ENCODE data around the gene LGR6.

LGR6 gene

GRCh38 chr1:202221911-202222909 lies 28.6 kb downstream of the LGR6 start:
- no peak for TF ChIP-seq POLR2AphosphoS5 (IDR thresholded peaks at IDR 0.05; ENCODE audit: low read depth, low read length)
- TF ChIP-seq, protein P1, sequence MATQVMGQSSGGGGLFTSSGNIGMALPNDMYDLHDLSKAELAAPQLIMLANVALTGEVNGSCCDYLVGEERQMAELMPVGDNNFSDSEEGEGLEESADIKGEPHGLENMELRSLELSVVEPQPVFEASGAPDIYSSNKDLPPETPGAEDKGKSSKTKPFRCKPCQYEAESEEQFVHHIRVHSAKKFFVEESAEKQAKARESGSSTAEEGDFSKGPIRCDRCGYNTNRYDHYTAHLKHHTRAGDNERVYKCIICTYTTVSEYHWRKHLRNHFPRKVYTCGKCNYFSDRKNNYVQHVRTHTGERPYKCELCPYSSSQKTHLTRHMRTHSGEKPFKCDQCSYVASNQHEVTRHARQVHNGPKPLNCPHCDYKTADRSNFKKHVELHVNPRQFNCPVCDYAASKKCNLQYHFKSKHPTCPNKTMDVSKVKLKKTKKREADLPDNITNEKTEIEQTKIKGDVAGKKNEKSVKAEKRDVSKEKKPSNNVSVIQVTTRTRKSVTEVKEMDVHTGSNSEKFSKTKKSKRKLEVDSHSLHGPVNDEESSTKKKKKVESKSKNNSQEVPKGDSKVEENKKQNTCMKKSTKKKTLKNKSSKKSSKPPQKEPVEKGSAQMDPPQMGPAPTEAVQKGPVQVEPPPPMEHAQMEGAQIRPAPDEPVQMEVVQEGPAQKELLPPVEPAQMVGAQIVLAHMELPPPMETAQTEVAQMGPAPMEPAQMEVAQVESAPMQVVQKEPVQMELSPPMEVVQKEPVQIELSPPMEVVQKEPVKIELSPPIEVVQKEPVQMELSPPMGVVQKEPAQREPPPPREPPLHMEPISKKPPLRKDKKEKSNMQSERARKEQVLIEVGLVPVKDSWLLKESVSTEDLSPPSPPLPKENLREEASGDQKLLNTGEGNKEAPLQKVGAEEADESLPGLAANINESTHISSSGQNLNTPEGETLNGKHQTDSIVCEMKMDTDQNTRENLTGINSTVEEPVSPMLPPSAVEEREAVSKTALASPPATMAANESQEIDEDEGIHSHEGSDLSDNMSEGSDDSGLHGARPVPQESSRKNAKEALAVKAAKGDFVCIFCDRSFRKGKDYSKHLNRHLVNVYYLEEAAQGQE (IDR thresholded peaks at IDR 0.05; ENCODE audit: insufficient read depth in 1 of 2, low read depth in 2 of 2, low read length in 2 of 2): no peak
- TF ChIP-seq FOXP2 (optimal IDR thresholded peaks at IDR 0.05; ENCODE audit: borderline replicate concordance, extremely low read depth, extremely low read length, insufficient read depth): no peak
- TF ChIP-seq TAF1 (IDR thresholded peaks at IDR 0.05; ENCODE audit: borderline replicate concordance, insufficient read depth, low read length): no peak
- no peak for TF ChIP-seq SIN3A (IDR thresholded peaks at IDR 0.05; ENCODE audit: borderline replicate concordance, insufficient read depth, low read length)

GRCh38 chr1:202223121-202223860 lies 29.7 kb downstream of the LGR6 start:
- TF ChIP-seq, protein P1 (IDR thresholded peaks at IDR 0.05; ENCODE audit: insufficient read depth in 1 of 2, low read depth in 2 of 2, low read length in 2 of 2): no peak
- TF ChIP-seq POLR2AphosphoS5 (IDR thresholded peaks at IDR 0.05; ENCODE audit: low read depth, low read length) (no peak), FOXP2 (optimal IDR thresholded peaks at IDR 0.05; ENCODE audit: borderline replicate concordance, extremely low read depth, extremely low read length, insufficient read depth) (no peak), SIN3A (IDR thresholded peaks at IDR 0.05; ENCODE audit: borderline replicate concordance, insufficient read depth, low read length) (no peak), TAF1 (IDR thresholded peaks at IDR 0.05; ENCODE audit: borderline replicate concordance, insufficient read depth, low read length) (no peak)

- no peak for TF ChIP-seq TAF1 (IDR thresholded peaks at IDR 0.05; ENCODE audit: borderline replicate concordance, insufficient read depth, low read length)
- no peak for TF ChIP-seq POLR2AphosphoS5 (IDR thresholded peaks at IDR 0.05; ENCODE audit: low read depth, low read length)
- no peak for TF ChIP-seq SIN3A (IDR thresholded peaks at IDR 0.05; ENCODE audit: borderline replicate concordance, insufficient read depth, low read length)
- TF ChIP-seq, protein P1 (IDR thresholded peaks at IDR 0.05; ENCODE audit: insufficient read depth in 1 of 2, low read depth in 2 of 2, low read length in 2 of 2): no peak
- no peak for TF ChIP-seq FOXP2 (optimal IDR thresholded peaks at IDR 0.05; ENCODE audit: borderline replicate concordance, extremely low read depth, extremely low read length, insufficient read depth)
Observed at GRCh38 chr1:202224453-202224852, 30.9 kb downstream of the LGR6 start.

DNA sequence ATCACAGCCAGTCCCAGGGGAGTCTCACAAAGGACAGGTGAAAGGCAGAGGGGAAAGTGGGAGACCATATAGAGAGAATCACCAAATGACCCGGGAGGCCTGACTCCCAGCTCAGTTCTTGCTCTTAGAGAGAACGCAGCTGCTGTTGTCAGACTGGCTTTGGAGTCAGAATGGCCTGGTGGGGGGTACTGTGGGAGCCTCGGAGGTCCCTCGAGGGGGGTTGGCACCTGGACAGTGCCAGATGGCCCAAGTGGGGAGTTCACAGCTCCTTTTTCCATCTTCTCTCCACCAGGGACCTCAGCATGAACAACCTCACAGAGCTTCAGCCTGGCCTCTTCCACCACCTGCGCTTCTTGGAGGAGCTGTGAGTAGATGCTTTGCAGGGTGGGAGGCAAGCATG lies 31.5 kb downstream of the LGR6 start:
- TF ChIP-seq TAF1 (IDR thresholded peaks at IDR 0.05; ENCODE audit: borderline replicate concordance, insufficient read depth, low read length) (no peak), FOXP2 (optimal IDR thresholded peaks at IDR 0.05; ENCODE audit: borderline replicate concordance, extremely low read depth, extremely low read length, insufficient read depth) (no peak), SIN3A (IDR thresholded peaks at IDR 0.05; ENCODE audit: borderline replicate concordance, insufficient read depth, low read length) (no peak)
- TF ChIP-seq, protein P1 (IDR thresholded peaks at IDR 0.05; ENCODE audit: insufficient read depth in 1 of 2, low read depth in 2 of 2, low read length in 2 of 2): no peak

Data from PFSK-1 (cell line).